Renal cortex interstitium (tissue), 11 donors: ENCODE measurements around the gene FAM50B. TPM values are rescaled to one million over a fixed set of nuclear protein-coding genes. Genes with fewer than 3 reads are reported as not detected.

Experiments used
- DNase-seq, 11 donors: peaks; one replicate each; pipeline ENCODE4 v3.0.0-alpha.2; 2013; ENCODE audit warnings: low read depth in 9 of 11, low spot score in 4 of 11; ENCODE audit errors: extremely low read depth in 1 of 11
- polyA plus RNA-seq, 3 donors: library from polyadenylated mRNA; unstranded; fragments of 120-200 nt; gene quantifications; one replicate each; pipeline ENCODE4 v1.2.1, GENCODE V29; 2013; ENCODE audit not compliant: insufficient read length in 3 of 3

The FAM50B gene
- polyA plus RNA-seq, 3 donors = 10.3 to 15.3 (median 13.2) TPM

DNA sequence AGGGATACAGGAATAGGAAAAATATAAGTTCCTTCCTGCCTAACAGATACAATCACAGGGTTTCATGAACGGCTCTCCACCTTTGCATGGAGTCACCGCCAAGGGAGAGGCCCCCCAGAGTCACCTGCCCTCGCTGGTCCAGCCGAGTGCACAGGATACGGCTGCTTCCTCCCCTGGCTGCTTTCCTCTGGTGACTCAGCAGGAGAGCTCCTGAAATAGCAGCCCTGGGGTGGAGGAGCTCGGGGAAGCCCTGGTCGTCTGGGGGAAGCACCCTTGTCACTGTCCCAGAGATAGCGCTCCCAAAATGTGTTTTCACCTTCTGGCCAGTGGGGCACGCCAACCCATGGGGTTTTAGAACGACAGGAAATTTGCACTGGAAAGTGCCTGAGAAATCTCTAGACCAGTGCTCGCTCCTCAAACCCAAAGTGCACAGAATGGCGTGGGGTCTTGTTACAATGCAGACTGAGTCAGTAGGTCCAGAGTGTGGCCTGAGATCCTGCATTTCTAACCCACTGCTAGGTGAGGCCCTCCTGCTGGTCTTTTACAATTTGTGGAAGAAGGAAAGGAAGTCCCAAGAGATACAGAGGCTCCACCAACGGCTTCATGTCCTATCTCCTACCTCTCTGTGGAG lies 35.9 kb upstream of the FAM50B start:
- DNase-seq = peak in 1 of 11 donors; percentile 14

GRCh38 chr6:3813918-3814317 lies 35.3 kb upstream of the FAM50B start:
- no peak for DNase-seq

DNA sequence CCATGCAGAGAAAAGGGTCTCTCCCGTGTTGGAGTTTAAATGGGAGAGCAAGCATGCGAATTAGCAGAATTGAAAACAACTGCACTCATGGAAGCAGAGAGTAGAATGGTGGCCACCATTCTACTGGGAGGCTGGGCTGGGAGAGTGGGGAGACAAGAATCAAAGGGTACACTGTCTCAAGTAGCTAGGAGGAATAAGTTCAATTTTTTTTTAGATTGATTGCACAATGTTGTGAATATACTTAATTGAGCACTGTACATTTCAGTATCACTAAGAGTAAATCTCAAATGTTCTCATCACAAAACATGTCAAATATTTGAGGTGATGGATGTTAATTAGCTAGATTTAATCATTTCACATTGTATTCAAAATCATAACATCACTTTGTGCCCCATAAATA lies 34.6 kb upstream of the FAM50B start:
- DNase-seq = no peak

DNA sequence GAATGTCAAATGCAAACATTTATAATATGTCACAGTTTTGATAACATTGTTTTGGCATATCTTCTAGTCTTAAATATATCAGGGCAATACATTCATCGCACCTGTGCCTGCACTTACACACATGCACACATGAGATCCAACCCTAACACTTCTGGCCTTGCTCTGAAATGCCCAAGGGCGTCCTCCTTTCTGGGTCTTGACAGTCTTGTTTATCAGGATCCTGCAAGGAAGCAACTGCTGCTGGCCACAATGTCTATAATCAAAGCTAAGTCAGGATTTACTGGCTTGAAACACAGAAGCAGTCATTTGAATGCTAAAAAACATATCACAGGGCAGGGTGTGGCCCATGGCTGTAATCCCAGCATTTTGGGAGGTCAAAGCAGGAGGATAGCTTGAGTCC lies 32.9 kb upstream of the FAM50B start:
- DNase-seq = no peak

- DNase-seq = no peak
Measured at GRCh38 chr6:3819161-3820110, 29.7 kb upstream of the FAM50B start.

- DNase-seq = no peak
Measured at GRCh38 chr6:3820563-3820962, 28.6 kb upstream of the FAM50B start.

- DNase-seq = no peak
Measured at GRCh38 chr6:3822747-3823445, 26.3 kb upstream of the FAM50B start.

DNA sequence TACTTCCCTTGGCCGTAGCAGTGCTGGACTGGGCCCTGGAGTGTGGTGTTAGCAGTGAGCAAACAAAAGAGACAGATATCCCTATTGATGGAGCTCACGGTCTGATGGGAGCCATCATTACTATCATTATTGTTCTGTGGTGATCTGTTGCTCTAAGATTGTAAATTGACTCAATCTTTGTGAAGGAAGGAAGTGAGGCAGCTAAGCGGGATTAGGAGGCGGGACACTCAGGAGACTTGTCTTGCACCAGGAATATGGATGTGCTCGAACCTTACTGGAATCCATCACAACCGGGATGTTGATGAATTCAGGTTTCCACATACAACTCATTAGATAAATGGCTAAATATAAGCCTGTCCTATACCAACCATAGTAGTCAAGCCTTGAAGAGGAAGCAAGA lies 25.5 kb upstream of the FAM50B start:
- no peak for DNase-seq

- DNase-seq = no peak
Measured at GRCh38 chr6:3825331-3825831, 23.8 kb upstream of the FAM50B start.

GRCh38 chr6:3825851-3826581 lies 23.2 kb upstream of the FAM50B start:
- peak in 5 of 11 donors; percentile 62 to 74 (median 65) for DNase-seq

- no peak for DNase-seq
Measured at GRCh38 chr6:3829285-3829684, 19.9 kb upstream of the FAM50B start.

GRCh38 chr6:3830806-3831205 lies 18.4 kb upstream of the FAM50B start:
- DNase-seq = no peak

DNA sequence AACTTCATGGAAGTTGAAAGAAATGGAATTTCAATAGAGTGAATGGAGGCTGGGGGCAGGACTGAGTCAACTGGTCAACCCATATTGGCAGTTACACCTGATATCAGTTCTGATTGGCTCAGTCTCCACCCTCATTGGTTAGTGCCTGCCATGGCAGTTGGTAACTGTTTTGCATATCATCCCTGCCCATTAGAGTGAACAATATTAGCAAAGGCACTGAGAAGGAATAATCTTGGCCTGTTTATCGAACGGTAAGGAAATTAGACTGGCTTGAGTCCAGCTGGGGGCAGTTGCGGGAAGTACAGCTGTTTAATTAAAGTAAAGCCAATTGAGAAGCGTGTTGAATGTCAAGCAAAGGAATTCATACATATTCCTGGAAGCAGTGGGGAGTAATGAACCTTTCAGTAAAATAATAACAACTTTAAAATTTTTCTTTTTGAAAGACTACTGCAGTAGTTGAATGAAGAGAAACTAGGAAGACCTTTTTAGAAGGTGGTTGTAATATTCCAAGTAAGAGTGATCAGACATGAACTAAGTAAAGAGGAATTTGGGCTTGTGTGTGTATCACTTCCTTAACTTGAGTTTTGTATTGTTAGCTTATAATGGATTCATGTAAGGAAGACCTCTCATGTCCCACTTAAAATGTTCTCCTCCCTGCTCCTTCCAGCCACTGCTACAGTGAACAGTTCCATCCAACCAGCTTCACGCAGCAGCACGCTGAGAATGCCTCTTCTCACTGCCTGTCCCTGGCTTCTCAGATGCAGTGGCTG lies 17.2 kb upstream of the FAM50B start:
- no peak for DNase-seq

- DNase-seq = no peak
Measured at GRCh38 chr6:3835055-3835731, 14.0 kb upstream of the FAM50B start.

- no peak for DNase-seq
Measured at GRCh38 chr6:3835785-3836184, 13.4 kb upstream of the FAM50B start.

DNA sequence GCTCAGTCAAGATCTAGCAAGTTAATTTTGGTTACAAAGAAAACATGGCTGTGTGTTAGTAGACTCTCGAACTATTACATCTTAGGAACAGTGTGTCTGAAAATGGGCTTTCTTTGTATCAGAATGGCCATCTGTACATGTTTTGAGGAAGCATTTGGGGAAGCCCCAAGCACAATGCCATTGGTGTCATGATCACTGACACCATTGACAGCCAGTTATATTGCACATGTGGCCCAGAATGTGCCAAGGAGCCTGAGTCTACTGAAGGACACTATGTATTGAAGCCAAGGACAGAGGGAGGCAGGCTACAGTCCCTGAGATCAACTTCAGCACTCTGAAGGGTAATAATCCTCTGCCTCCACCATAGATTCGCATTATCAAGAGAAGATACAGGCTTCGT lies 12.6 kb upstream of the FAM50B start:
- DNase-seq = no peak

GRCh38 chr6:3837781-3838180 lies 11.4 kb upstream of the FAM50B start:
- no peak for DNase-seq
